ENCODE data around the gene ZNF805.

DNA sequence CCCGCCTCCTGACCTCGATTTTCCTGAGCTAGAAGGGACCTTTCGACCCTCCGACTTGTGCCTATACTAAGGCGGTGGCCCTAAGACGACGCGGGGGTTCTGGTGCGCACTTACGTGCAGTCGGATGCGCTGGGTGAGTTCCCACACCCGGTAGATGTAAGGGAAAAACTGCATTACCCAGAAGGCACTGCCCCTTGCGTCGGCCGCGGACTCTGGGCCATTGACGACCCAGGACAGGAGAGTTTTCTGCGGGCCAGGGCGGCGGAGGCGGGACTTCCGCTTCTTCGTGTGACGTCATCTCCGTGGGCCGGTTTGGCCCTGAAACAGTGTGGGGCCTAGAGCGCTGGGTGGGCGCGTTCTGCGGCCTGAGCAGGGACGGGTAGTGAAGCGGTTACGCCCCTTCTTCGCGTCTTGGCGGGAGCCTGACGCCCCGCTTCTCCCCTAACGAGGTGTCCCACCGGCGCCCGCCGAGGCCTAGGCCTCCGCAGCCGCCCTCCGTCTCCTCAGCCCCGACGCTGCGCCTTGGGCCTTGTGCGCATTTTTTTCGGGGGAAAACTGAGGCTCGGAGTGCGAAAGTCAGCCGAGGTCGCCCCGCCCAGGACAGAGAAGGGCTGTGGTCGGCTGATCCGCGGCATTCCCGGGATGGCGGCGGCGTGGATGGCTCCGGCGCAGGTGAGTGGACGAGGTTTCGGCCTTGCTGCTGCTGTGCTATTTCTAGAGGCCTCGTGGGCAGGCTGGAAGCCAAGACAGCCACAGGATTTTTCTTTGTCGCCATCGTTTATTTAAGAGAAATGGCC is 39.9 kb downstream of the ZNF805 start, which contains the start of gene ZNF460:
- TF ChIP-seq, protein P1, sequence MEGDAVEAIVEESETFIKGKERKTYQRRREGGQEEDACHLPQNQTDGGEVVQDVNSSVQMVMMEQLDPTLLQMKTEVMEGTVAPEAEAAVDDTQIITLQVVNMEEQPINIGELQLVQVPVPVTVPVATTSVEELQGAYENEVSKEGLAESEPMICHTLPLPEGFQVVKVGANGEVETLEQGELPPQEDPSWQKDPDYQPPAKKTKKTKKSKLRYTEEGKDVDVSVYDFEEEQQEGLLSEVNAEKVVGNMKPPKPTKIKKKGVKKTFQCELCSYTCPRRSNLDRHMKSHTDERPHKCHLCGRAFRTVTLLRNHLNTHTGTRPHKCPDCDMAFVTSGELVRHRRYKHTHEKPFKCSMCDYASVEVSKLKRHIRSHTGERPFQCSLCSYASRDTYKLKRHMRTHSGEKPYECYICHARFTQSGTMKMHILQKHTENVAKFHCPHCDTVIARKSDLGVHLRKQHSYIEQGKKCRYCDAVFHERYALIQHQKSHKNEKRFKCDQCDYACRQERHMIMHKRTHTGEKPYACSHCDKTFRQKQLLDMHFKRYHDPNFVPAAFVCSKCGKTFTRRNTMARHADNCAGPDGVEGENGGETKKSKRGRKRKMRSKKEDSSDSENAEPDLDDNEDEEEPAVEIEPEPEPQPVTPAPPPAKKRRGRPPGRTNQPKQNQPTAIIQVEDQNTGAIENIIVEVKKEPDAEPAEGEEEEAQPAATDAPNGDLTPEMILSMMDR (IDR thresholded peaks at IDR 0.05): no peak
- TF ChIP-seq TCF12 (IDR thresholded peaks at IDR 0.05): no peak
- TF ChIP-seq, protein P2, sequence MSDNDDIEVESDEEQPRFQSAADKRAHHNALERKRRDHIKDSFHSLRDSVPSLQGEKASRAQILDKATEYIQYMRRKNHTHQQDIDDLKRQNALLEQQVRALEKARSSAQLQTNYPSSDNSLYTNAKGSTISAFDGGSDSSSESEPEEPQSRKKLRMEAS (IDR thresholded peaks at IDR 0.05; ENCODE audit: low read depth): peak; percentile 47; the same call in 1 of the 2 replicates
- no peak for TF ChIP-seq TAF1 (IDR thresholded peaks at IDR 0.05; ENCODE audit: borderline replicate concordance, low read depth, low read length)
- no peak for TF ChIP-seq TEAD4 (IDR thresholded peaks at IDR 0.05; ENCODE audit: borderline replicate concordance, insufficient read depth)
- TF ChIP-seq POLR2AphosphoS5 (IDR thresholded peaks at IDR 0.05; ENCODE audit: low read depth, low read length): no peak; the same call in 1 of the 2 replicates
- no peak for TF ChIP-seq RFX5 (IDR thresholded peaks at IDR 0.05; ENCODE audit: low read length)
- no peak for TF ChIP-seq NFIC (IDR thresholded peaks at IDR 0.05; ENCODE audit: borderline replicate concordance)
- no peak for TF ChIP-seq EP300 (IDR thresholded peaks at IDR 0.05; ENCODE audit: borderline replicate concordance in 1 of 2, low read depth in 1 of 2, low read length in 1 of 2)
- TF ChIP-seq, protein P3, sequence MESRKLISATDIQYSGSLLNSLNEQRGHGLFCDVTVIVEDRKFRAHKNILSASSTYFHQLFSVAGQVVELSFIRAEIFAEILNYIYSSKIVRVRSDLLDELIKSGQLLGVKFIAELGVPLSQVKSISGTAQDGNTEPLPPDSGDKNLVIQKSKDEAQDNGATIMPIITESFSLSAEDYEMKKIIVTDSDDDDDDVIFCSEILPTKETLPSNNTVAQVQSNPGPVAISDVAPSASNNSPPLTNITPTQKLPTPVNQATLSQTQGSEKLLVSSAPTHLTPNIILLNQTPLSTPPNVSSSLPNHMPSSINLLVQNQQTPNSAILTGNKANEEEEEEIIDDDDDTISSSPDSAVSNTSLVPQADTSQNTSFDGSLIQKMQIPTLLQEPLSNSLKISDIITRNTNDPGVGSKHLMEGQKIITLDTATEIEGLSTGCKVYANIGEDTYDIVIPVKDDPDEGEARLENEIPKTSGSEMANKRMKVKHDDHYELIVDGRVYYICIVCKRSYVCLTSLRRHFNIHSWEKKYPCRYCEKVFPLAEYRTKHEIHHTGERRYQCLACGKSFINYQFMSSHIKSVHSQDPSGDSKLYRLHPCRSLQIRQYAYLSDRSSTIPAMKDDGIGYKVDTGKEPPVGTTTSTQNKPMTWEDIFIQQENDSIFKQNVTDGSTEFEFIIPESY (IDR thresholded peaks at IDR 0.05; ENCODE audit: borderline replicate concordance, low read depth): no peak
- TF ChIP-seq, protein P4, sequence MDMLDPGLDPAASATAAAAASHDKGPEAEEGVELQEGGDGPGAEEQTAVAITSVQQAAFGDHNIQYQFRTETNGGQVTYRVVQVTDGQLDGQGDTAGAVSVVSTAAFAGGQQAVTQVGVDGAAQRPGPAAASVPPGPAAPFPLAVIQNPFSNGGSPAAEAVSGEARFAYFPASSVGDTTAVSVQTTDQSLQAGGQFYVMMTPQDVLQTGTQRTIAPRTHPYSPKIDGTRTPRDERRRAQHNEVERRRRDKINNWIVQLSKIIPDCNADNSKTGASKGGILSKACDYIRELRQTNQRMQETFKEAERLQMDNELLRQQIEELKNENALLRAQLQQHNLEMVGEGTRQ (IDR thresholded peaks at IDR 0.05; ENCODE audit: borderline replicate concordance, low read depth, low read length): no peak
- TF ChIP-seq RAD21 (IDR thresholded peaks at IDR 0.05; ENCODE audit: low read length): no peak
- TF ChIP-seq, protein P5, sequence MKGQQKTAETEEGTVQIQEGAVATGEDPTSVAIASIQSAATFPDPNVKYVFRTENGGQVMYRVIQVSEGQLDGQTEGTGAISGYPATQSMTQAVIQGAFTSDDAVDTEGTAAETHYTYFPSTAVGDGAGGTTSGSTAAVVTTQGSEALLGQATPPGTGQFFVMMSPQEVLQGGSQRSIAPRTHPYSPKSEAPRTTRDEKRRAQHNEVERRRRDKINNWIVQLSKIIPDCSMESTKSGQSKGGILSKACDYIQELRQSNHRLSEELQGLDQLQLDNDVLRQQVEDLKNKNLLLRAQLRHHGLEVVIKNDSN (IDR thresholded peaks at IDR 0.05; ENCODE audit: borderline replicate concordance, low read depth): no peak
- TF ChIP-seq, protein P6, sequence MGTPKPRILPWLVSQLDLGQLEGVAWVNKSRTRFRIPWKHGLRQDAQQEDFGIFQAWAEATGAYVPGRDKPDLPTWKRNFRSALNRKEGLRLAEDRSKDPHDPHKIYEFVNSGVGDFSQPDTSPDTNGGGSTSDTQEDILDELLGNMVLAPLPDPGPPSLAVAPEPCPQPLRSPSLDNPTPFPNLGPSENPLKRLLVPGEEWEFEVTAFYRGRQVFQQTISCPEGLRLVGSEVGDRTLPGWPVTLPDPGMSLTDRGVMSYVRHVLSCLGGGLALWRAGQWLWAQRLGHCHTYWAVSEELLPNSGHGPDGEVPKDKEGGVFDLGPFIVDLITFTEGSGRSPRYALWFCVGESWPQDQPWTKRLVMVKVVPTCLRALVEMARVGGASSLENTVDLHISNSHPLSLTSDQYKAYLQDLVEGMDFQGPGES (IDR thresholded peaks at IDR 0.05; ENCODE audit: low read depth, low read length): no peak; the same call in 1 of the 2 replicates
